AG09319 (cell line): ENCODE results near the gene AFG3L2.

Experiments
- DNase-seq: peaks from one replicate; pipeline ENCODE4 v3.0.0-alpha.2; 2010; ENCODE audit warnings: low read depth; ENCODE audit errors: extremely low read depth
- CTCF ChIP-seq: IDR thresholded peaks from 2 replicates; pipeline ENCODE4 v1.5.1; 2011; ENCODE audit warnings: low read depth, mild to moderate bottlenecking, inconsistent platforms, low read length, moderate library complexity

AFG3L2 gene

GRCh38 chr18:12352188-12352587, 24.8 kb downstream of the AFG3L2 start:
- DNase-seq, result no peak
- TF ChIP-seq CTCF, result no peak

GRCh38 chr18:12347895-12348294, 29.1 kb downstream of the AFG3L2 start:
- TF ChIP-seq CTCF, result no peak
- DNase-seq, result no peak

- no peak for TF ChIP-seq CTCF
- no peak for DNase-seq
These were observed 30.8 kb downstream of the AFG3L2 start for GRCh38 chr18:12346240-12346565.

- no peak for TF ChIP-seq CTCF
- no peak for DNase-seq
These were observed 31.4 kb downstream of the AFG3L2 start for GRCh38 chr18:12345491-12346239.

- TF ChIP-seq CTCF, result no peak
These were observed 34.4 kb downstream of the AFG3L2 start for GRCh38 chr18:12342661-12343060.

GRCh38 chr18:12340945-12341660, 35.9 kb downstream of the AFG3L2 start:
- DNase-seq, result no peak
- TF ChIP-seq CTCF, result no peak

More at GRCh38 chr18:12342661-12343060, 34.4 kb downstream of the AFG3L2 start:
- DNase-seq, result no peak

DNA sequence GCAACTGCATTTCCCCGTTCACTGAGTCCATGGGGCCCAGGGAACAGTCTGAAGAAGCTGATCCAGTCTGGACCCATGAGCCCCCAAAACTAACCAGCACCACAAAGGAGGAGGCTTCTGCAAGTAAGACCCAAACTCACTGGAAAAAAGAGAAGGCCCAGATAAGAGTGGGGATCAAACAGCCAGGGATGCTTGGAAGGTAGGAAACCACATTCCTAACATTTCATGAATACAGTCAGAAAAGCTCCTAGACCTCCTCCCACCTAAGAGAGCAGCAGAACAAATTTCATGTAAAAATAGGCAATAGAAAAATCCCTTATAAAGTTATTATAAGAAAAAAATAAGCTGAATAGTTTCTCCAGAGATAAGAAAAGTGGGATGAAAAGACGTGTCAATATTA, 38.6 kb downstream of the AFG3L2 start:
- DNase-seq, result no peak

More for the DNA sequence above, 38.6 kb downstream of the AFG3L2 start:
- TF ChIP-seq CTCF, result no peak
